Astrocyte of the spinal cord (primary cell): ENCODE data around the gene R3HDM1.
"Not testable (repeated sequence)": the region's sequence is repeated elsewhere in the genome, so short reads cannot be mapped to it uniquely, and the experiment has no call there.

Experiments used
- DNase-seq: peaks from one replicate; pipeline ENCODE4 v3.0.0; 2011; ENCODE audit warnings: low read depth, low spot score
- H3K4me3 ChIP-seq: 2 replicates; pipeline ENCODE4 v1.5.1; 2011; ENCODE audit warnings: low read depth, mild to moderate bottlenecking, low read length, moderate library complexity
- CTCF ChIP-seq: IDR thresholded peaks from 2 replicates; pipeline ENCODE4 v1.5.1; 2012; ENCODE audit warnings: low read depth, mild to moderate bottlenecking, low read length, inconsistent platforms
- in situ Hi-C: cut with HindIII; loops from 2 replicates; pipeline ENCODE4 v1.10.0; 2017; ENCODE audit warnings: low sequenced_read_pairs

R3HDM1 gene

GRCh38 chr2:135510577-135510976 is 20.7 kb upstream of the R3HDM1 start:
- no peak for DNase-seq
- H3K4me3 ChIP-seq: no peak overlapping the region
- TF ChIP-seq CTCF: no peak
- in situ Hi-C loops: no loop called here

- peak; percentile 48 for DNase-seq
- no peak for TF ChIP-seq CTCF
- no peak overlapping the region for H3K4me3 ChIP-seq
- in situ Hi-C loops: no loop called here
Observed at GRCh38 chr2:135512099-135512498, 19.2 kb upstream of the R3HDM1 start.

- H3K4me3 ChIP-seq: no peak overlapping the region
- in situ Hi-C loops: no loop called here
- TF ChIP-seq CTCF: no peak
- no peak for DNase-seq
Observed at GRCh38 chr2:135525786-135526185, 5.5 kb upstream of the R3HDM1 start.

- no peak for DNase-seq
- no peak for TF ChIP-seq CTCF
- in situ Hi-C loops: no loop called here
- H3K4me3 ChIP-seq: no peak overlapping the region
Observed at GRCh38 chr2:135528006-135528405, 3.3 kb upstream of the R3HDM1 start.

- H3K4me3 ChIP-seq: peak within 1 kb of the TSS; percentile 81
- no peak for TF ChIP-seq CTCF
- peak; percentile 99 for DNase-seq
- in situ Hi-C loops: no loop called here
Observed at GRCh38 chr2:135530313-135531230, 712 bp upstream of the R3HDM1 start, which contains the start of gene ZRANB3. Gene ZRANB3, minus strand, starts transcription at chr2:135531218.

GRCh38 chr2:135532581-135532980 is 1.3 kb downstream of the R3HDM1 start:
- in situ Hi-C loops: no loop called here
- no peak for DNase-seq
- TF ChIP-seq CTCF: no peak
- H3K4me3 ChIP-seq: peak overlapping the region; percentile 81

GRCh38 chr2:135533545-135533944 is 2.3 kb downstream of the R3HDM1 start:
- DNase-seq, in situ Hi-C loops, H3K4me3 ChIP-seq: not testable (repeated sequence)
